OCI-LY3 (cell line): ENCODE measurements around the gene CPLANE2.

ENCODE experiments used
- H2AFZ ChIP-seq: fragments of 200-600, 300-600 bp; shearing (Covaris generic); 2 replicates; pipeline ENCODE4 v1.6.0; 2014; ENCODE audit warnings: antibody characterized with exemption, low read depth, low read length
- H3K27ac ChIP-seq: fragments of 200-600, 300-600 bp; sonication (generic); 2 replicates; pipeline ENCODE4 v1.5.1; 2014; ENCODE audit warnings: mild to moderate bottlenecking, low read length, moderate library complexity, mixed read lengths
- H3K27me3 ChIP-seq: fragments of 200-600, 300-600 bp; sonication (generic); 2 replicates; pipeline ENCODE4 v1.6.1; 2014; ENCODE audit warnings: low read depth, low read length, mixed read lengths
- H3K36me3 ChIP-seq: fragments of 200-600, 300-600 bp; sonication (generic); replicated peaks from 2 replicates; pipeline ENCODE3; 2014; ENCODE audit warnings: low read depth, low read length, mixed read lengths
- H3K4me1 ChIP-seq: fragments of 300-600, 200-600 bp; sonication (generic); 2 replicates; pipeline ENCODE4 v1.6.1; 2014; ENCODE audit warnings: low read length, mixed read lengths
- H3K4me2 ChIP-seq: fragments of 200-600, 300-600 bp; sonication (generic); 2 replicates; pipeline ENCODE4 v1.6.1; 2014; ENCODE audit warnings: low read length, mixed read lengths
- H3K4me3 ChIP-seq: fragments of 300-600, 200-600 bp; sonication (generic); 2 replicates; pipeline ENCODE4 v1.5.1; 2014; ENCODE audit warnings: antibody characterized with exemption, mild to moderate bottlenecking, low read length, moderate library complexity
- H3K79me2 ChIP-seq: fragments of 300-600, 200-600 bp; shearing (Covaris generic); 2 replicates; pipeline ENCODE4 v1.6.1; 2014; ENCODE audit warnings: mild to moderate bottlenecking, low read length, mixed read lengths
- H3K9ac ChIP-seq: fragments of 300-600, 200-600 bp; shearing (Covaris generic); 2 replicates; pipeline ENCODE4 v1.6.0; 2014; ENCODE audit warnings: mild to moderate bottlenecking, low read length, moderate library complexity
- H3K9me3 ChIP-seq: fragments of 200-600, 300-600 bp; shearing (Covaris generic); 2 replicates; pipeline ENCODE4 v1.6.1; 2014; ENCODE audit warnings: low read length, mixed read lengths; ENCODE audit not compliant: insufficient read depth
- H4K20me1 ChIP-seq: fragments of 200-600, 300-600 bp; sonication (generic); 2 replicates; pipeline ENCODE4 v1.6.1; 2016; ENCODE audit warnings: low read length, mixed read lengths; ENCODE audit not compliant: insufficient read depth
- CTCF ChIP-seq: fragments of 200-600, 300-600 bp; sonication (generic); IDR thresholded peaks from 2 replicates; pipeline ENCODE4 v1.5.1; 2014; ENCODE audit warnings: antibody characterized with exemption, low read length, low read depth
- EZH2phosphoT487 ChIP-seq: fragments of 200-600 bp; shearing (Covaris generic); IDR thresholded peaks from 2 replicates; pipeline ENCODE4 v1.6.1; 2018; ENCODE audit warnings: antibody characterized with exemption, mixed run types, low read depth

The CPLANE2 gene

GRCh38 chr1:16235944-16236510 is 956 bp downstream of the CPLANE2 start:
- no peak overlapping the region for H3K27ac ChIP-seq
- peak overlapping the region; percentile 77 for H3K4me2 ChIP-seq
- H3K79me2 ChIP-seq: no peaks in the 10 kb centered on the region
- peak overlapping the region; percentile 96 for H3K4me3 ChIP-seq
- TF ChIP-seq CTCF: peak; percentile 7; the same call in 1 of the 2 replicates
- no peak for TF ChIP-seq EZH2phosphoT487
- H4K20me1 ChIP-seq: no peaks in the 10 kb centered on the region
- H2AFZ ChIP-seq: 0 out of 2 replicates have a peak overlapping the region, but pooled peaks have one; percentile 69
- peaks cover 11% of the 10 kb centered on the region for H3K4me1 ChIP-seq
- H3K9ac ChIP-seq: peak overlapping the region; percentile 84
- no peaks in the 10 kb centered on the region for H3K9me3 ChIP-seq
- no peaks in the 10 kb centered on the region for H3K27me3 ChIP-seq
- H3K36me3 ChIP-seq: no peaks in the 10 kb centered on the region

- Histone ChIP-seq H3K4me2 (no peak overlapping the region), H3K27me3 (no peaks in the 10 kb centered on the region), H3K36me3 (no peaks in the 10 kb centered on the region), H3K27ac (no peak overlapping the region), H3K4me3 (no peak overlapping the region), H3K9me3 (no peaks in the 10 kb centered on the region), H3K4me1 (peaks cover 11% of the 10 kb centered on the region), H3K9ac (no peak overlapping the region), H2AFZ (no peak overlapping the region), H4K20me1 (no peaks in the 10 kb centered on the region), H3K79me2 (no peaks in the 10 kb centered on the region)
- TF ChIP-seq EZH2phosphoT487 (no peak), CTCF (no peak)
Observed at GRCh38 chr1:16235347-16235746, 1.6 kb downstream of the CPLANE2 start.

GRCh38 chr1:16233431-16233830 is 3.6 kb downstream of the CPLANE2 start:
- peaks cover 11% of the 10 kb centered on the region for H3K4me1 ChIP-seq
- no peak for TF ChIP-seq EZH2phosphoT487
- no peak for TF ChIP-seq CTCF
- H3K4me2 ChIP-seq: no peak overlapping the region
- no peak overlapping the region for H3K4me3 ChIP-seq
- no peaks in the 10 kb centered on the region for H3K36me3 ChIP-seq
- H3K9ac ChIP-seq: no peak overlapping the region
- H2AFZ ChIP-seq: no peak overlapping the region
- no peaks in the 10 kb centered on the region for H4K20me1 ChIP-seq
- H3K9me3 ChIP-seq: no peaks in the 10 kb centered on the region
- no peaks in the 10 kb centered on the region for H3K27me3 ChIP-seq
- H3K79me2 ChIP-seq: no peaks in the 10 kb centered on the region
- no peak overlapping the region for H3K27ac ChIP-seq

- H3K79me2 ChIP-seq: no peaks in the 10 kb centered on the region
- H3K27ac ChIP-seq: no peak overlapping the region
- H4K20me1 ChIP-seq: no peaks in the 10 kb centered on the region
- H2AFZ ChIP-seq: no peak overlapping the region
- H3K9me3 ChIP-seq: no peaks in the 10 kb centered on the region
- no peak overlapping the region for H3K4me2 ChIP-seq
- H3K4me1 ChIP-seq: peaks cover 5% of the 10 kb centered on the region
- H3K36me3 ChIP-seq: no peaks in the 10 kb centered on the region
- no peak overlapping the region for H3K9ac ChIP-seq
- H3K27me3 ChIP-seq: no peaks in the 10 kb centered on the region
- TF ChIP-seq CTCF (no peak), EZH2phosphoT487 (no peak)
- no peak overlapping the region for H3K4me3 ChIP-seq
Observed at GRCh38 chr1:16232316-16232710, 4.7 kb downstream of the CPLANE2 start.
